HG03571 (cell line): ENCODE measurements around the gene CASS4.

Experiments used
- ATAC-seq: cut with Tn5 transposase; IDR thresholded peaks from one replicate; pipeline ENCODE4 v1.9.1; 2021; ENCODE audit not compliant: unreplicated experiment

Gene CASS4

DNA sequence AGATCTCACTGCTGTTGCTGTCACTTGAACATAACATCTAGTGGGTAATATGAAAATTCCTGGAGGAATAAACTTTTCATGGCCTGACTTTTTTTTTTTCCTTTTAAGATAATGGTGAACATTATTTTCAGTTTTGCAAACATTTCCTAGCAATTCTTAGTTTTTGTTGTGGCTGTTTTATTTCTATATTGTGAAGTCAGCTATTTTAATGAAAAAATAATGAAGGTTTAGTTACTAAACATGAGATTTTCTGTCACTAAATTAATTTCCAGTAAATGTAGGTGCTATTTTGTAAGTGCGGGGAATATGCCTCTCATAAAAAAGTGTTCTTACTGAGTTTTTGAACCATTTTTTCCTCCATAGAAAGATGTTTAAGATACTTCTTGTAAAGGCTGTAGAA lies 89.1 kb downstream of the CASS4 start:
- ATAC-seq = no peak

DNA sequence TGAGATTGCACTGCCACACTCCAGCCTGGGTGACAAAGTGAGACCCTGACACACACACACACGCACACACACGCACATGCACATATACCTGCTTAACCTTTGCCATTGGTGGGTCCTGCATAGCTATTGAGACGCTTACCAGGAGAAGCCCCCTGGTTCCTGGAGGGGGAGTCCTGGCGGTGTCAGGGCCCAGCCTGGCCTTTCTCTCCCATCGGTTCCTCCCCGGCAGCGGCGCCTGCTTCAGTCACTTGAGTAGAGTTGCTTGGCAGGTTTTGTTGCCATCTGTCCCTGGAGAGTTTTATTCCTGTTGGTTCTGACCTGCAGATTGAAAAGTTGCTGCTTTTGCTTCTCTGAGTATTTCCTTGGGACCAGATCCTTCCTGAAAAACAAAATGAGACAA lies 91.9 kb downstream of the CASS4 start:
- no peak for ATAC-seq

DNA sequence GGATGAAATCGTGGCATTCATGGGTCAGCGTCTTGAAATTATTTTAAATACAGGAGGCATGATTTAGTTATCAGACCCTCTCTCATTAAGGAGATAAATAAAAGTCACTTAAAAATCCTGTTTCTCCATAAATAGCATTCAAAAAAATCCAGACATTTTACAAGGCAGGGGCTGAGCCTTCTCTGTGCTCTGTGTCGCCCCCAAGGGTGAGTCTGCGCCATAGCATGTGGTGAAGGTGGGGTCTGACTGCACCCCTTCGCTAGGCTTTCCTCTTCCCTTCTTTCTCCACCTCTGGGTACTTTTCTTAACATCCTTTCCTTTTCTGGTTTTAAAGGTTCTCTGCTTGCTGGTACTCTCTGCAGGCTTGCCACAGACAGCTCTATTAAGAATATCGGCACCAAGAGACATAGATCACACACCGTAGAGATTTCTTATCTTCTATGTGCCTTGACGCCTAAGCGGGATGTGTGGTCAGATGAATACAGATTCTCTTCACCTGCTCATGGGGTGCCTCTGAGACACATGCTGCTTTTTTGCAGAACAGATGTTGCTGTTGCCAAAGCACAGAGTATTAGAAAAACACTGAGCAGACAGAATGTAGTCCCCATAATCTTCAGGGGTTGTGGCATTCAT lies 92.4 kb downstream of the CASS4 start:
- ATAC-seq = no peak

DNA sequence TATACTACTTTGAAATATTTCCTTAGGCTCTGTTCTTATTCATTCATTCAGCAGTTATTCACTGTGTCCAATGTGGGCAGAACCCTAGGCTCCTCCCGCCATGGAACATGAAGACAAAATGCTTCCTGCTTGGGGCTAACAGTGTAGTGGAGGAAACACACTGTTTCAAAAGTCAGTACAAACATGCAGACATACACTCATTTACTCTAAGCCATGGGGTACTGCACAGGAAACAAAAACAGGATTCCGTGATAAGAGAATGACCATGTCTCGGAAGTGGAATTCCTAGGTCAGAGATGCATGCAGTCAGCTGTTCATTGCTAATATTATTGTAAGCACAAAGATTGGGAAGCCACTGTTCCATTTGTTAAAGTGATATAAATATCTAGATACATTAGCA lies 94.0 kb downstream of the CASS4 start:
- no peak for ATAC-seq
